Naive thymus-derived CD4-positive, alpha-beta T cell (primary cell): ENCODE measurements around the gene PPP1R7. TPM values are rescaled to one million over a fixed set of nuclear protein-coding genes. Genes with fewer than 3 reads are reported as not detected.
A peak's percentile ranks its signal among the peaks of the same experiment; 100 is the strongest.

Source experiments
- ATAC-seq: fragments of 150-1000 bp; cut with Tn5 transposase; 2 replicates; pipeline ENCODE4 v1.10.0; 2021; ENCODE audit warnings: mild to moderate bottlenecking, moderate library complexity
- CTCF ChIA-PET: fragments of 350-600 bp; sonication (Branson Sonifier 250); formaldehyde crosslinking; loops from one replicate; lab custom pipeline; 2021; ENCODE audit warnings: antibody characterized with exemption; lab: Charles Lee
- POLR2A ChIA-PET: fragments of 350-600 bp; sonication (Branson Sonifier 250); formaldehyde crosslinking; loops from one replicate; lab custom pipeline; 2021; ENCODE audit warnings: antibody characterized with exemption, inconsistent platforms; lab: Charles Lee
- DNase-seq, 9 donors: peaks; one replicate each; pipeline versions ENCODE4 v3.0.0 to v3.0.0-alpha.2; 2020 to 2022; ENCODE audit warnings: mixed read lengths in 1 of 9
- H3K27ac ChIP-seq: one replicate; pipeline ENCODE4 v1.7.0; 2013; ENCODE audit warnings: mild to moderate bottlenecking, low read depth, low read length, moderate library complexity
- H3K27me3 ChIP-seq, 2 donors: one replicate each; pipeline ENCODE4 v1.7.0; 2013; ENCODE audit warnings: low read length in 2 of 2, mild to moderate bottlenecking in 2 of 2, moderate library complexity in 2 of 2; ENCODE audit not compliant: control insufficient read depth in 2 of 2, insufficient read depth in 2 of 2
- H3K36me3 ChIP-seq, 3 experiments: 1 replicate in 2 of 3; 2 replicates in 1 of 3; pipeline ENCODE4 v1.7.0; 2013; ENCODE audit warnings: low read length in 3 of 3, mild to moderate bottlenecking in 3 of 3, moderate library complexity in 1 of 3; ENCODE audit not compliant: insufficient read depth in 3 of 3, control insufficient read depth in 2 of 3
- H3K4me1 ChIP-seq, 2 donors: one replicate each; pipeline ENCODE4 v1.7.0; 2013; ENCODE audit warnings: low read length in 2 of 2, mild to moderate bottlenecking in 2 of 2, moderate library complexity in 1 of 2; ENCODE audit not compliant: control insufficient read depth in 2 of 2, insufficient read depth in 2 of 2
- H3K4me3 ChIP-seq: 2 replicates; pipeline ENCODE4 v1.7.0; 2013; ENCODE audit warnings: mild to moderate bottlenecking, low read length
- H3K9me3 ChIP-seq, 3 experiments: 1 replicate in 2 of 3; 2 replicates in 1 of 3; pipeline ENCODE4 v1.7.0; 2013; ENCODE audit warnings: low read length in 3 of 3; ENCODE audit not compliant: control insufficient read depth in 2 of 3
- H3K27ac Mint-ChIP-seq, 9 donors: one replicate each; pipeline ENCODE4 v1.8.0; 2020 to 2022; ENCODE audit warnings: mixed read lengths in 9 of 9, mild to moderate bottlenecking in 8 of 9, moderate library complexity in 5 of 9, inconsistent platforms in 2 of 9
- H3K27me3 Mint-ChIP-seq, 5 donors: one replicate each; pipeline ENCODE4 v1.8.0; 2021 to 2022; ENCODE audit warnings: mixed read lengths in 5 of 5, mild to moderate bottlenecking in 1 of 5
- H3K36me3 Mint-ChIP-seq, 5 donors: one replicate each; pipeline ENCODE4 v1.8.0; 2020 to 2022; ENCODE audit warnings: mixed read lengths in 5 of 5, mild to moderate bottlenecking in 3 of 5, inconsistent platforms in 1 of 5
- H3K4me1 Mint-ChIP-seq, 7 donors: one replicate each; pipeline ENCODE4 v1.8.0; 2020 to 2022; ENCODE audit warnings: mixed read lengths in 7 of 7, mild to moderate bottlenecking in 3 of 7, inconsistent platforms in 1 of 7
- H3K4me3 Mint-ChIP-seq, 10 donors: one replicate each; pipeline ENCODE4 v1.8.0; 2020 to 2022; ENCODE audit warnings: mild to moderate bottlenecking in 10 of 10, mixed read lengths in 10 of 10, moderate library complexity in 6 of 10, inconsistent platforms in 2 of 10
- H3K9me3 Mint-ChIP-seq, 11 donors: one replicate each; pipeline ENCODE4 v1.8.0; 2020 to 2022; ENCODE audit warnings: mixed read lengths in 11 of 11, mild to moderate bottlenecking in 4 of 11, inconsistent platforms in 1 of 11, moderate library complexity in 1 of 11
- intact Hi-C, 2 donors: fragments of 100-400 bp; cut with micrococcal nuclease; formaldehyde crosslinking; loops; one replicate each; pipeline ENCODE4 v1.15.1; 2023
- polyA plus RNA-seq, 2 donors: library from polyadenylated mRNA; unstranded; fragments of 300-500 nt; fragmentation: Illumina TruSeq; gene quantifications; one replicate each; pipeline ENCODE4 v1.2.3, GENCODE V29; 2021
- total RNA-seq, 6 experiments: library from RNA in 5 of 6; stranded (reverse) in 5 of 6; gene quantifications; 1 replicate in 5 of 6; 2 replicates in 1 of 6; pipeline ENCODE4 v1.2.3 and lab custom pipeline; 2021 to 2026

Gene PPP1R7
- total and polyA plus RNA-seq, 7 experiments from 2014 or later, result 39.2 to 122 (median 59.0) TPM

DNA sequence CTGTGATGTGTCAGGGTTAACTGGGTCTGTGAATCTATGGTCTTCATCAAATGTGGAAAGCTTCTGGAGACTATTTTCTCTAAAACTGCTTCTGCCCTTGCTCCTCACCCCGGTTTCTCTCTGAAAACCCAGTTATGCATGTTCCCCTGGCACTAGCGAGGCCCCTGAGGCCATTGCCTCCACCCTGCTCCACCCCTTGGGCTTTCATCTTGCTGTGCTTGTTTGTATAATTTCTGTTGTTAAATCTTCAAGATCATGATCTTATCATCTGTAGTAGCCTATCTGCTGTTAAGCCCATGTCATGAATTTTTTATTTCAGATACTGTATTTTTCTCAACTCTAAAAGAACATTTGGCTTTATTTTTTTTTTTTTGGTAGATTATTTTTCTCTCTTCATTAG lies 23.3 kb downstream of the PPP1R7 start:
- POLR2A ChIA-PET, result no interaction called here
- peaks cover 18 to 71% (median 49%) of the 10 kb centered on the region in 5 donors for H3K36me3 Mint-ChIP-seq
- ATAC-seq, result no peak
- H3K4me3 Mint-ChIP-seq, result no peak overlapping the region
- H3K27ac ChIP-seq, result no peak overlapping the region
- H3K4me3 ChIP-seq, result no peak overlapping the region
- peaks cover 3 to 20% (median 11%) of the 10 kb centered on the region in 11 donors for H3K9me3 Mint-ChIP-seq
- peak overlapping the region in 6 of 9 donors; percentile 5 to 78 (median 41) for H3K27ac Mint-ChIP-seq
- DNase-seq, result no peak
- no peaks in the 10 kb centered on the region for H3K27me3 Mint-ChIP-seq
- CTCF ChIA-PET, result no interaction called here
- H3K27me3 ChIP-seq, result no peaks in the 10 kb centered on the region
- peaks cover 5 to 81% (median 8%) of the 10 kb centered on the region in 3 experiments for H3K36me3 ChIP-seq
- H3K4me1 Mint-ChIP-seq, result peaks cover 0 to 9% (median 0%) of the 10 kb centered on the region in 7 donors
- intact Hi-C loops, result no loop called here
- peaks cover 0 to 15% (median 0%) of the 10 kb centered on the region in 3 experiments for H3K9me3 ChIP-seq
- no peaks in the 10 kb centered on the region for H3K4me1 ChIP-seq

- Histone ChIP-seq H3K27me3 (no peaks in the 10 kb centered on the region), H3K4me1 (no peaks in the 10 kb centered on the region), H3K36me3 (peaks cover 0 to 78% (median 0%) of the 10 kb centered on the region in 3 experiments), H3K4me3 (no peak overlapping the region), H3K9me3 (no peaks in the 10 kb centered on the region), H3K27ac (no peak overlapping the region)
- ATAC-seq (no peak), DNase-seq (no peak)
- intact Hi-C loops, result no loop called here
- H3K36me3 Mint-ChIP-seq, result peaks cover 8 to 60% (median 25%) of the 10 kb centered on the region in 5 donors
- no peak overlapping the region for H3K4me3 Mint-ChIP-seq
- H3K9me3 Mint-ChIP-seq, result peaks cover 0 to 2% (median 0%) of the 10 kb centered on the region in 11 donors
- ChIA-PET POLR2A (interaction anchor here (0.7 kb wide), 1 partner anchor 87 kb away, joined by 3 read pairs; no protein-coding TSS in a partner anchor), CTCF (no interaction called here)
- H3K27ac Mint-ChIP-seq, result peak overlapping the region in 1 of 9 donors; percentile 26
- no peaks in the 10 kb centered on the region for H3K27me3 Mint-ChIP-seq
- H3K4me1 Mint-ChIP-seq, result peaks cover 0 to 9% (median 1%) of the 10 kb centered on the region in 7 donors
Observed at GRCh38 chr2:241177526-241178334, 27.5 kb downstream of the PPP1R7 start.

GRCh38 chr2:241178961-241179360 lies 28.7 kb downstream of the PPP1R7 start:
- no peaks in the 10 kb centered on the region for H3K9me3 Mint-ChIP-seq
- no peaks in the 10 kb centered on the region for H3K4me1 ChIP-seq
- intact Hi-C loops, result no loop called here
- CTCF ChIA-PET, result no interaction called here
- H3K9me3 ChIP-seq, result no peaks in the 10 kb centered on the region
- no peak overlapping the region for H3K4me3 Mint-ChIP-seq
- H3K27me3 ChIP-seq, result no peaks in the 10 kb centered on the region
- no peak overlapping the region for H3K4me3 ChIP-seq
- no peak overlapping the region for H3K27ac ChIP-seq
- H3K27ac Mint-ChIP-seq, result peak overlapping the region in 1 of 9 donors; percentile 2
- ATAC-seq, result no peak
- H3K4me1 Mint-ChIP-seq, result peaks cover 0 to 5% (median 0%) of the 10 kb centered on the region in 7 donors
- DNase-seq, result no peak
- H3K36me3 Mint-ChIP-seq, result peaks cover 4 to 60% (median 19%) of the 10 kb centered on the region in 5 donors
- peaks cover 0 to 80% (median 0%) of the 10 kb centered on the region in 3 experiments for H3K36me3 ChIP-seq
- no peaks in the 10 kb centered on the region for H3K27me3 Mint-ChIP-seq
- POLR2A ChIA-PET, result no interaction called here

- H3K9me3 ChIP-seq, result no peaks in the 10 kb centered on the region
- H3K36me3 Mint-ChIP-seq, result peaks cover 4 to 52% (median 17%) of the 10 kb centered on the region in 5 donors
- ATAC-seq (no peak), DNase-seq (no peak)
- H3K4me3 ChIP-seq, result no peak overlapping the region
- ChIA-PET CTCF (no interaction called here), POLR2A (no interaction called here)
- H3K27me3 Mint-ChIP-seq, result no peaks in the 10 kb centered on the region
- no peak overlapping the region for H3K27ac Mint-ChIP-seq
- no peak overlapping the region for H3K4me3 Mint-ChIP-seq
- H3K4me1 ChIP-seq, result no peaks in the 10 kb centered on the region
- no peaks in the 10 kb centered on the region for H3K27me3 ChIP-seq
- no peaks in the 10 kb centered on the region for H3K9me3 Mint-ChIP-seq
- H3K4me1 Mint-ChIP-seq, result peaks cover 0 to 5% (median 0%) of the 10 kb centered on the region in 7 donors
- H3K36me3 ChIP-seq, result peaks cover 0 to 72% (median 0%) of the 10 kb centered on the region in 3 experiments
- intact Hi-C loops, result no loop called here
- no peak overlapping the region for H3K27ac ChIP-seq
Observed at GRCh38 chr2:241179899-241180298, 29.6 kb downstream of the PPP1R7 start.

DNA sequence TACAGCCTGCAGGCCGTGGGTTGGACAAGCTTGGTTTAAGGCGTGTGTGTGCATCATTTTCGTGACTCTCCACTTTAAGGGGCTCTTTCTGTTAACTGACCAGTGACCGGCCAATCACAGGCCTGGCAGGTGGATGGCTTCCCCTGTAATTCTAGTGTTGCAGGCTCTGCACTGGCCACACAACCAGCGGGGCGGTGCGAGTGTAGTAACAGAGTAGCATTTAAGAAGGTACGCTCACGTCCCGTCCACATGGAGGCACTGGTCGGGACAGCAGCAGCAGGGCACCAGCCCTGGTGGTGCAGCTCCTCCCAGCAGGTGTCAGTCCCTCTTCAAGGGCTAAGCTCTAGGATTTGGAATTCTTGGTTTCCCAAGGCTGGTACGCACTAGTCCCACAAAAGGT lies 30.2 kb downstream of the PPP1R7 start:
- Histone ChIP-seq H3K4me3 (no peak overlapping the region), H3K27ac (no peak overlapping the region), H3K27me3 (no peaks in the 10 kb centered on the region), H3K4me1 (no peaks in the 10 kb centered on the region), H3K36me3 (peaks cover 0 to 66% (median 0%) of the 10 kb centered on the region in 3 experiments), H3K9me3 (no peaks in the 10 kb centered on the region)
- CTCF ChIA-PET, result no interaction called here
- no peaks in the 10 kb centered on the region for H3K27me3 Mint-ChIP-seq
- intact Hi-C loops, result no loop called here
- DNase-seq, result no peak
- no peak overlapping the region for H3K27ac Mint-ChIP-seq
- H3K4me3 Mint-ChIP-seq, result no peak overlapping the region
- H3K36me3 Mint-ChIP-seq, result peaks cover 4 to 46% (median 11%) of the 10 kb centered on the region in 5 donors
- ATAC-seq, result no peak
- H3K9me3 Mint-ChIP-seq, result no peaks in the 10 kb centered on the region
- POLR2A ChIA-PET, result no interaction called here
- peaks cover 0 to 5% (median 0%) of the 10 kb centered on the region in 7 donors for H3K4me1 Mint-ChIP-seq

DNA sequence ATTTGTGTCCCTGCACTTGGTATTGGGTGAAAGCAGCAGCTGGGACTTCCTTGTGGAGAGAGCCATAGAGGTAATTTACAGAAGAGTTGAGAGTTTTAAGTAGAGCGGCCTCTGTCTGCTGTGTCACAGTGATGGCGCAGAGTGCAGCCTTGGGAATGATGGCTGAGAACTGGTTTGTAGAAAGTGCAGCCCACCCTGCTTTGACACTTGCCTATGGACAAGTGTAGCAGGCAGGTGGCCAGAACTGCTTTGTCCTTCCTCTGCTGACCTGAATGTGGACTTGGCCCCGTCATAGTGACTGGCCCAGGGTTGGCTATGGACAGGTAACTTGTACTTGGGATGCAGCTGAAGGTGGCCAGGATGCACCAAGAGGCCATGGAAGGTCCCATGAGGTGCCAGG lies 31.9 kb downstream of the PPP1R7 start:
- H3K27me3 ChIP-seq, result no peaks in the 10 kb centered on the region
- H3K9me3 Mint-ChIP-seq, result no peaks in the 10 kb centered on the region
- CTCF ChIA-PET, result no interaction called here
- no peaks in the 10 kb centered on the region for H3K4me1 ChIP-seq
- intact Hi-C loops, result no loop called here
- no peak overlapping the region for H3K27ac ChIP-seq
- H3K9me3 ChIP-seq, result no peaks in the 10 kb centered on the region
- H3K36me3 ChIP-seq, result peaks cover 0 to 52% (median 0%) of the 10 kb centered on the region in 3 experiments
- H3K4me3 Mint-ChIP-seq, result no peak overlapping the region
- no peak overlapping the region for H3K27ac Mint-ChIP-seq
- DNase-seq (no peak), ATAC-seq (no peak)
- peaks cover 0 to 5% (median 0%) of the 10 kb centered on the region in 7 donors for H3K4me1 Mint-ChIP-seq
- POLR2A ChIA-PET, result no interaction called here
- H3K27me3 Mint-ChIP-seq, result no peaks in the 10 kb centered on the region
- H3K4me3 ChIP-seq, result no peak overlapping the region
- H3K36me3 Mint-ChIP-seq, result peaks cover 4 to 45% (median 9%) of the 10 kb centered on the region in 5 donors
